Panc1 (cell line): ENCODE measurements around the gene PHF21A.

Experiments
- CTCF ChIP-seq: fragments of 450-650 bp; IDR thresholded peaks from 2 replicates; pipeline ENCODE4 v1.5.1; 2017; ENCODE audit warnings: mild to moderate bottlenecking
- POLR2AphosphoS5 ChIP-seq: IDR thresholded peaks from 2 replicates; pipeline ENCODE4 v1.6.1; 2012; ENCODE audit warnings: mild to moderate bottlenecking, low read depth, low read length, moderate library complexity
- REST ChIP-seq, 2 experiments: IDR thresholded peaks; 2 replicates each; pipeline ENCODE4 v1.6.1; 2011 to 2012; ENCODE audit warnings: low read depth in 2 of 2, control low read depth in 1 of 2, low read length in 1 of 2, mild to moderate bottlenecking in 1 of 2, moderate library complexity in 1 of 2; ENCODE audit not compliant: insufficient read depth in 1 of 2
- TCF7L2 ChIP-seq: IDR thresholded peaks from 2 replicates; pipeline ENCODE4 v1.6.1; 2011; ENCODE audit warnings: mild to moderate bottlenecking, low read depth, low read length, inconsistent platforms

GRCh38 chr11:46009647-46010046 is 111.6 kb downstream of the PHF21A start:
- no peak for TF ChIP-seq POLR2AphosphoS5
- no peak for TF ChIP-seq CTCF
- no peak for TF ChIP-seq REST (IDR thresholded peaks at IDR 0.05; ENCODE audit: insufficient read depth in 1 of 2, low read depth in 2 of 2, low read length in 1 of 2)
- TF ChIP-seq TCF7L2 = no peak
